GM18520 (cell line): ENCODE results near the gene KLK1.
"Not testable (repeated sequence)": the region's sequence is repeated elsewhere in the genome, so short reads cannot be mapped to it uniquely, and the experiment has no call there.

Experiments
- ATAC-seq: cut with Tn5 transposase; IDR thresholded peaks from one replicate; pipeline ENCODE4 v1.9.1; 2021; ENCODE audit not compliant: unreplicated experiment

Gene KLK1

DNA sequence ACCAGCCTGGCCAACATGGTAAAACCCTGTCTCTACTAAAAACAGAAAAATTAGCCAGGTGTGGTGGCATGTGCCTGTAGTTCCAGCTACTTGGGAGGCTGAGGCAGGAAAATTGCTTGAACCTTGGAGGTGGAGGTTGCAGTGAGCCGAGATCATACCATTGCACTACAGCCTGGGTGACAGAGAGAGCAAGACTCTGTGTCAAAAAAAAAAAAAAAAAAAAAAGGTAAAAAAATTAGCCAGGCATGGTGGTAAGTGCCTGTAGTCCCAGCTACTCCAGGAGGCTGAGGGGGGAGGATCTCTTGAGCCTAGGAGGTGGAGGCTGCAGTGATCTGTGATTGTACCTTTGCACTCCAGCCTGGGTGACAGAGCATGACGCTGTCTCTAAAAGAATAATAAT lies 53.4 kb downstream of the KLK1 start, which contains the start of gene GPR32:
Gene GPR32 (plus strand): TSS at position 301 of the 400 bp plus-strand sequence. CDS start 137 bp downstream, outside the sequence.
- ATAC-seq = not testable (repeated sequence)
